Large intestine (tissue), 3 donors: ENCODE results near the gene IMPDH1. TPM values are rescaled to one million over a fixed set of nuclear protein-coding genes. Genes with fewer than 3 reads are reported as not detected.

Experiments used
- DNase-seq, 2 donors: peaks; one replicate each; pipeline versions ENCODE4 v3.0.0 to v3.0.0-alpha.2; 2013
- H3K27ac ChIP-seq: one replicate; pipeline ENCODE4 v1.5.1; 2013; ENCODE audit warnings: low read length
- H3K27me3 ChIP-seq: 2 replicates; pipeline ENCODE4 v1.6.1; 2013; ENCODE audit warnings: low read length; ENCODE audit not compliant: control insufficient read depth, insufficient read depth
- H3K36me3 ChIP-seq: 2 replicates; pipeline ENCODE4 v1.6.1; 2013; ENCODE audit warnings: low read length; ENCODE audit not compliant: control insufficient read depth, insufficient read depth
- H3K4me1 ChIP-seq: one replicate; pipeline ENCODE4 v1.6.1; 2013; ENCODE audit warnings: low read length; ENCODE audit not compliant: control insufficient read depth, insufficient read depth
- H3K4me3 ChIP-seq: one replicate; pipeline ENCODE4 v1.5.1; 2013; ENCODE audit warnings: low read length
- H3K9me3 ChIP-seq: one replicate; pipeline ENCODE4 v1.6.1; 2013; ENCODE audit warnings: mild to moderate bottlenecking, low read depth, low read length, moderate library complexity; ENCODE audit not compliant: control insufficient read depth
- WGBS: methylation state at CpG from one replicate; pipeline ENCODE4 v1.1.5; 2013; ENCODE audit warnings: low lambda C conversion rate; ENCODE audit not compliant: insufficient coverage; 5-methylcytosine and 5-hydroxymethylcytosine counted together
- polyA plus RNA-seq: library from polyadenylated mRNA; unstranded; fragments of 120-200 nt; gene quantifications from one replicate; pipeline ENCODE4 v1.2.1, GENCODE V29; 2013

IMPDH1 gene
- polyA plus RNA-seq, 1 donor: 15.4 TPM

DNA sequence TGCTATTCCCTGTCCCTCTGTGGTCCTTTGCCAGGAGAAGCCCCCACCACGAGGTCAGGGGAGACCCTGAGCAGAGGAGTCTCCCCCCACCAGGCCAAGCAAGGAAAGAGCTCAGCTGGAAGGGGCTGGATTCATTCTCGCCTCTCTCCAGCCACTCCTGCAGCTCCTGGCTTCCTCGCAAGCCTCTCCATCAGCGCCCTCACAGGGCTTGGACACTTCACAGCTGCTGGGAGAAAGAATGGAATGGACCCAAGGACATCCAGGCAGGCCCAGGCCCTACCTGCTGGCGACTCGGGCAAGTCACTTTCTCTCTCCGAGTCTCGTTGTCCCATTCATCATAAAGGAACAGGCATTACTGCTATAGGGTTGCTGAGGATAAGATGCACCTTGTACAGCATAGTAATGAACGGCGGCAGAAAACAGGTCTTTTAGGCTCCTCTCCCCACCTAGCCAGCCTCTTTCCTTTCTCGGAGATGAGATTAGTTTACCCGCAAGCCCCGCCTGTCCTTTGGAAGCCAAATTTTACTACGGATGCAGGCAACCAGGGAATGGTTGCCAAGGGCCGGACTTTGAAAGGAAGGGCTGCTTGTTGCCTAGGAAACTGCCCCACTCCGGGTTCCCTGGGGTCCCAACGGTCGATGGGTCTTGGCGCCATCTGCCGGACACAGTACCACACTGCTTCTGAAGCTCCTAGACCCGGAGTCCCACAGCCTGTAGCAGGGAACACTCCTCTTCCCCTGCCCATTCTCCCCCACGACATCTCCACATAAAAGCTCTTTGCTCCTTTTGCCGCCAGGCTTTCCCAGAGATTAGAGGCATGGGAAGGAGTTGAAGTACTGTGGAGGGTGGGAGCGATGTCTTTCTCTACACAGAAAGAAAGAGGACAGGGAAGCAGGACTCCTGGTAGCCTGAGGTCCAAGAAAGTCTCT, 22.3 kb downstream of the IMPDH1 start:
- no peaks in the 10 kb centered on the region for H3K36me3 ChIP-seq
- H3K4me1 ChIP-seq: no peaks in the 10 kb centered on the region
- no peaks in the 10 kb centered on the region for H3K9me3 ChIP-seq
- H3K4me3 ChIP-seq: no peak overlapping the region
- H3K27ac ChIP-seq: no peak overlapping the region
- no CpG with 5 or more reads among the region's 24 CpGs for WGBS
- DNase-seq: peak; percentile 41 to 47
- H3K27me3 ChIP-seq: peaks cover 17% of the 10 kb centered on the region

DNA sequence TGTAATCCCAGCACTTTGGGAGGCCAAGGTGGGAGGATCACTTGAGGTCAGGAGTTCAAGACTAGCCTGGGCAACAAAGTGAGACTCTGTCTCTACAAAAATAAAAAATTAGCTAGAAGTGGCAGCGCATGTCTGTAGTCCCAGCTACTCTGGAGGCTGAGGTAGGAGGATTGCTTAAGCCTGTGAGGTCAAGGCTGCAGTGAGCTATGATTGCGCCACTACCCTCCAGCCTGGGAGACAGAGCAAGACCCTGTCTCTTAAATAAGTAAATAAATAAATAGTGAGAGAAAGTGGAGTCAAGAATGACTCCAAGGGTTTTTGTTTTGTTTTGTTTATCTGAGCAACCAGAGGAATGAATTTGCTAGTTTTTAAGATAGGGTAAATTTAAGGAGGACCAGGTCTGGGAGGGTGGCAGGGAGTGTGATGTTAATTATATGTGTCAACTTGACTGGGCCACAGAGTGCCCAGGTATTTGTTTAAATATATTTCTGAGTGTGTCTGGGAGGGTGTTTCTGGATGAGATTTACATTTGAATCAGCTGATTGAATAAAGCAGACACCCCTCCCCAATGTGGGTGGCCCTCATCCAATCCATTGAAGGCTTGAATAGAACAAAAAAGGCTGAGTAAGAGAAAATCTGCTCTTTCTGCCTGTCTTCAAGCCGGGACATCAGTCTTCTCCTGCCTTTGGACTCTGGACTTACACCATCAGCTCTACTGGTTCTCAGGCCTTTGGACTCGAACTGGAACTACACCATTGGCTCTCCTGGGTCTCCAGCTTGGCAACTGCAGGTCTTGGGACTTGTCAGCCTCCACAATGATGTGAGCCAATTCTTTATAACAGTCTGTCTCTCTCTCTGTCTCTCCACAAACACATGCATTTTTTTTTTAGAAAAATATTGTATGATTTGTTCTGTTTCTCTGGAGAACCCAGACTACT, 23.5 kb downstream of the IMPDH1 start:
- no peak overlapping the region for H3K27ac ChIP-seq
- DNase-seq: no peak
- no peak overlapping the region for H3K4me3 ChIP-seq
- H3K36me3 ChIP-seq: no peaks in the 10 kb centered on the region
- no peaks in the 10 kb centered on the region for H3K9me3 ChIP-seq
- H3K27me3 ChIP-seq: peaks cover 17% of the 10 kb centered on the region
- H3K4me1 ChIP-seq: no peaks in the 10 kb centered on the region
- WGBS: no CpG with 5 or more reads among the region's 4 CpGs

DNA sequence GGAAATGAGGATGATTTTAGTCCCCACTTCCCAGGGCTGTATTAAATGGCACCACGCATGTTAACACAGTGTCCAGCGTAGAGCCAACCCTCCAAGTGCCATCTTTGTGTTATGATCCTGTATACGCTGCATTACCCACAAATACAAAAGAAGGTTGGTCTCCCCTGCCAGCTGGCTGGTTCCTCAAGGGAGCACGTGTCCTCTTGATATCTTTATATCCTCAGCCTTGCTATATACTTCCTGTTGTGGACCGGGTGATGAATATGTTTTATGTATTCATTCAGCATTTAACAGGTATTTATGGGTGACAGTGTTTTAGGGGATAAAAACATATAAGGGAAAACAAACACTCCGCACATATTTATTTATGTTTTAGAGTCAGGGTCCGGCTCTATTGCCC, 25.1 kb downstream of the IMPDH1 start:
- no peak for DNase-seq
- WGBS: no CpG with 5 or more reads among the region's 7 CpGs
- Histone ChIP-seq H3K9me3 (no peaks in the 10 kb centered on the region), H3K36me3 (no peaks in the 10 kb centered on the region), H3K27me3 (peaks cover 17% of the 10 kb centered on the region), H3K4me3 (no peak overlapping the region), H3K4me1 (no peaks in the 10 kb centered on the region), H3K27ac (no peak overlapping the region)

DNA sequence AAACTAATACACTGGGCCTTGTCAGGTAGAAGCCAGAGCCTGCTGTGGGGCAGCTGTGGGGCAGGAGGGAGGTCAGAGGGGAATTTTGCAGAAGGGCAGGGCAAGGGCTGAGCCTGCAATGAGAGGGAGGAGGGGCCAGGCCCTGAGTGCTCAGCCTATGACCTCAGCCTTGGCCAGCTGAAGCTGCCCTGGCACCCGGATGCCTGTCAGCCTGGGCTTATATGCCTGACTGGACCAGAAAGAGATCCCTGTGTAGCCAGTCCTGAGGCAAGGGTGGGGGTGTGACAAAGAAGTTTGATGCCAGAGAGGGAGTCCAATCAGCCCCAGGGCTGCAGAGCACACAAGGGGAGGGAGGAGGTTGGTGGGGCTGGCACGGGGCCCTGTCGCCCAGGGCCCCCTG, 26.0 kb downstream of the IMPDH1 start:
- Histone ChIP-seq H3K27ac (no peak overlapping the region), H3K4me1 (no peaks in the 10 kb centered on the region), H3K36me3 (no peaks in the 10 kb centered on the region), H3K27me3 (peaks cover 13% of the 10 kb centered on the region), H3K9me3 (no peaks in the 10 kb centered on the region), H3K4me3 (no peak overlapping the region)
- WGBS: no CpG with 5 or more reads among the region's 3 CpGs
- DNase-seq: no peak

DNA sequence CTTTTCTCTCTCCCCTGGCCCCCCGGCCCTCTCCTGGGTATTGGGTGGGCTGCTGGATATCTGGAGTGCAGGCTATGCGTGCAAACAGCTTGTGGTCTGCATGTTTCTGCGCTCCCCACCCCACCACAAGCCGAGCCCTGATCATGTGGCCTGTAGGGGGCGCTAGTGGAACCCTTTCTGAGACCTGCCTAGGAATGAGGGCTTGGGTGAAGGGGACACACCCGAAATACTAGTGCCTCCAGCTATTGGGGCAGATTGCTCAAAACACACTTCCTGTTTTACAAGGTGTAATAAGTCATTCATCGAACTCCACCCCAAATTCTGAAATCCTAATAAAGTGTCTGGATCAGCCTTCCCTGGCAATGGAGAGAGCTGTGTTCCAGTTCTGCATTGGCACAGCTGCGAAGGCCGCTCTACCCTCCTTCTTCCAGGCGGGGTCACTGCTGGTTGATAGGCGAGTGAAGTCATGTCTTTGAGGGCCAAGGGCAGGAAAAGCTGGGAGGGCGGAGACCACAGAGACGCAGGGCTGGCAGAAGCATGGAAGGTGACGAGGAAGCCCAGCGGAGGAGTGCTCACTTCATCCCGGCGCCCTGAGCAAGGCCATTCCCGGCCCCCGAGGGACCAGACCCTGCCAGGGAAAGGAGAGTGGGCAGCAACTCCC, 28.5 kb downstream of the IMPDH1 start:
- no peaks in the 10 kb centered on the region for H3K27me3 ChIP-seq
- no peak overlapping the region for H3K27ac ChIP-seq
- no peaks in the 10 kb centered on the region for H3K4me1 ChIP-seq
- DNase-seq: no peak
- H3K4me3 ChIP-seq: no peak overlapping the region
- H3K9me3 ChIP-seq: no peaks in the 10 kb centered on the region
- WGBS: no CpG with 5 or more reads among the region's 19 CpGs
- no peaks in the 10 kb centered on the region for H3K36me3 ChIP-seq

DNA sequence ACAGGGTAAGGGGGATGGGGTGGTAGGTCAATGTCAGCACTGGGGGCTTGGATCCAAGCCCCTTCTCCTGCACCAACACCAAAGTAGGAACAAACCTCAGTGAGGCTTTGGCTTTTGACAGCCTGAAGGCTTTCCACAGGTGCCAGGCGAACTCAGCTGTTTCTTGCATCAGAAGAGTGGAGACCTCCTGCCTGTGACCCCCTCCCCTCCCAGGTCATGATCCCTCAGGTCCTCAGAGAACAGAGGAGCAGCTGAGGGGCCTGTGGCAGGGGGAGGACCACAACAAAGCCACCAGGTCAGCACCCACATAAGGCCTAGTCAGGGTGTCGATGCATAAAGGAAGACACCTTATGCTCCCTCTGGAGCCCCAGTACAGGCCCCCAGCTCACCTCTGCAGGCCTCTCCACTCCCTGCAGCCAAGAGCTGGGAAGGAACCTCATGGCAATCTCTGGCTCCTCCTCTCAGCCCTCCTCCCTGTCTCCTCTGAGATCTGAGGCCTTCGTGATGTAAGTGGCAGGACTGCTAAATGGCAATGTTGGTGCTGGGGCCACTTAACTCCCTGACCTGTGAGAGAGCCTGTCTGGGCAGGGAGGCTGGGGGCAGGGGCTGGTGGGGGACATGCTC, 29.2 kb downstream of the IMPDH1 start:
- Histone ChIP-seq H3K27me3 (no peaks in the 10 kb centered on the region), H3K36me3 (no peaks in the 10 kb centered on the region), H3K27ac (no peak overlapping the region), H3K4me1 (no peaks in the 10 kb centered on the region), H3K4me3 (no peak overlapping the region), H3K9me3 (no peaks in the 10 kb centered on the region)
- WGBS: no CpG with 5 or more reads among the region's 3 CpGs
- DNase-seq: no peak

DNA sequence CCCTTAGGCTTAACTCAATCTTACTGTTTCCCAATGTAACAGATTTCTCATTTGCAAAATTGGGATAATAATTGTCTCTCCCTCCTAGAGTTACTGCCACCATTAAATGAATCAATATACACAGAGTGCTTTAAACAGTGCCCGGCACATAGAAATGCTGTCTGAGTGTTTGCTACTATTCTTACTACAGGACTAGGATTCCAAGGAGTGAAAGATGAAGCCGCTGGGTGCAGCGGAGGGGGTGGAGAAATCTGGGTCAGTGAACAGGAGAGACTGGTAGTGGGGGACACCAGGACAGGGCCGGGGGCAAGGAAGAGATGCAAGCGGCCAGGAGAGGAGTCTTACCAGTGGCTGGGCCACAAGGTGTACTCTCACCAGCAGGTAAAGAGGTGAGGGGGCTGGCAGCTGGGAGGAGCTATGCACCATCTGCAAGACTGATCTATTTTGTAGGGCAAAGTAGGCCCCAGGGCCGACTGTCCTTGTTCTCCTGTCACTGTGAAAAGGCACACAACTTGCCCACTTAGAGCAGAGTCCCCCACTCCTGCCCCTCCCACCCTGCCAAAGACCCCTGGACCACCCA, 29.8 kb downstream of the IMPDH1 start:
- Histone ChIP-seq H3K27me3 (no peaks in the 10 kb centered on the region), H3K4me1 (no peaks in the 10 kb centered on the region), H3K4me3 (no peak overlapping the region), H3K27ac (no peak overlapping the region), H3K36me3 (no peaks in the 10 kb centered on the region), H3K9me3 (no peaks in the 10 kb centered on the region)
- whole genome bisulfite sequencing: 58% methylated on average over 2 of the region's 6 CpGs
- DNase-seq: no peak

DNA sequence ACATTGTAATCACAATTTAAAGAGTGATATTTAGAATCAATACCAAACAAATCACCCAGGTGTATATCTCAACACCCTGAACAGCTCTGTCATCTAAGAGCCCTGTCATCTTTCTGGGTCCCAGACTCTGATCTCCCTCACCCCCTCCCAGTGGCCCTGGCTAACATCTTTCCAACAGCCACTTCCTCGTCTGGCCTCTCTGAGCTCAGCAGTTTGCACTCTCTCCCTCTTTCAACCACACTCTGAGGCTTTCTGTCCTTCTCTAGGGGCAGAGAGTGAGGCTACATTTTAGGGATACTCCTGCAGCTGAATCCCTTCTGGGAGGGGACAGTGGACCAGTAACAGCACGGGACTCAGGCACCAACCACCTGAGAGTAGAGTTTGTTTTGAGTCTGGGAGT, 31.1 kb downstream of the IMPDH1 start:
- no peaks in the 10 kb centered on the region for H3K27me3 ChIP-seq
- WGBS: 43% methylated on average over 1 of the region's 2 CpGs
- H3K4me3 ChIP-seq: no peak overlapping the region
- no peaks in the 10 kb centered on the region for H3K9me3 ChIP-seq
- H3K36me3 ChIP-seq: no peaks in the 10 kb centered on the region
- H3K4me1 ChIP-seq: no peaks in the 10 kb centered on the region
- H3K27ac ChIP-seq: no peak overlapping the region
- no peak for DNase-seq

DNA sequence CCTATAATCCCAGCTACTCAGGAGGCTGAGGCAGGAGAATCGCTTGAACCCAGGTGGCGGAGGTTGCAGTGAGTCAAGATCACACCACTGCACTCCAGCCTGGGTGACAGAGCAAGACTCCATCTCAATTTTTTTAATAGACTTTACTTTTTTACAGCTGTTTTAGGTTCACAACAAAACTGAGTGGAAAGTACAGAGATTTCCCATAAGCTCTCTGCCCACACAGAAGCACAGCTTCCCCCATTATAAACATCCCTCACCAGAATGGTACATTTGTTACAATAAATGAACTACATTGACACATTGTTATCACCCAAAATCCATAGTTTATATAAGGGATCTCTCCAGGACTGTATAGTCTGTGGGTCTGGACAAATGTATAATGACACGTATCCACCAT, 33.7 kb downstream of the IMPDH1 start:
- WGBS: 100% methylated on average over 1 of the region's 3 CpGs
- Histone ChIP-seq H3K9me3 (no peaks in the 10 kb centered on the region), H3K4me1 (no peaks in the 10 kb centered on the region), H3K27me3 (no peaks in the 10 kb centered on the region), H3K27ac (no peak overlapping the region), H3K4me3 (no peak overlapping the region), H3K36me3 (no peaks in the 10 kb centered on the region)
- DNase-seq: no peak
